GM12873 (cell line): Measurements from ENCODE around the gene INSRR.

Experiments
- TF ChIP-seq, protein P1 (sequence below): IDR thresholded peaks from 2 replicates; pipeline ENCODE4 v1.5.1; 2012; ENCODE audit warnings: low read depth, mild to moderate bottlenecking, moderate library complexity, low read length, control low read depth; ENCODE audit not compliant: insufficient read depth; ENCODE audit errors: missing control alignments

The INSRR gene

DNA sequence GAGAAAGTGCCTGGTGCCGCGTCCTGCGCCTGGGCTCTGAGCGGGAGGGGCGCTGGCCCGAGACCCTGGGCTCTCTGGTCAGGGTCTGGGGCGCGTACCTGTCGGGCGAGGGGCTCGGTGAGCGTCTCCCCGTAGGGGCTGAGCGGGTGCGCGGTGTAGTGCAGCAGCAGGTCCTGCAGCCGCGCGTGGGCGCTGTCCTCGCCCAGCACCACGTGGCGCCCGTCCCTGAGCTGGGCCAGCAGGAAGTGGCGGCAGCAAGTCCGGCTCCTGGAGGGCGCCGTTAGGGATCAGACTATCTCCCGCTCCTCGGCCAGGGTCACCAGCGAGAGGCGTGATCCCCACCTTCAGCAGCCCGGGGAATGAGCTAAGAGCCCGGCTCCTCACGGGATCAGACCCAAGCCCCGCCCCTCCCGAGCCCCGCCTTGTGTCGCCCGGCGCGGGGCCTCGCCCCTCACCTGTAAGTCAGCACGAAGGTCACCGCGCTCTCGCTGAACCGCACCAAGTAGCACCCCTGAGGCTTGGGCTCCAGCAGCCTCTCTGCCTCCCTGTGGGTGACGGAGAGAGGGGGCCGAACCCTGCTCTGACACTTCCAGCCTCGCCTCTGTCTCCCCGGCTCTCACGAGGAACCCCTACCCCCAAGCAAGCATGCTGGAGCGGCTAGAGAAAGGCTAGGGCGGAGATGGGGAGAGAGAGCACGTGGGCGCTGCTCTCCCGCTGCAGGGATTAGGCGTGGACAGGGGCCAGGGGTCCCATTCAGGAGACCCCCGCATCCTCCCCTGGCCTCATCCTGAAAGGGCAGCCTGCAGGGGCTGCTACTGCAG lies 45.0 kb downstream of the INSRR start:
- TF ChIP-seq, protein P1, sequence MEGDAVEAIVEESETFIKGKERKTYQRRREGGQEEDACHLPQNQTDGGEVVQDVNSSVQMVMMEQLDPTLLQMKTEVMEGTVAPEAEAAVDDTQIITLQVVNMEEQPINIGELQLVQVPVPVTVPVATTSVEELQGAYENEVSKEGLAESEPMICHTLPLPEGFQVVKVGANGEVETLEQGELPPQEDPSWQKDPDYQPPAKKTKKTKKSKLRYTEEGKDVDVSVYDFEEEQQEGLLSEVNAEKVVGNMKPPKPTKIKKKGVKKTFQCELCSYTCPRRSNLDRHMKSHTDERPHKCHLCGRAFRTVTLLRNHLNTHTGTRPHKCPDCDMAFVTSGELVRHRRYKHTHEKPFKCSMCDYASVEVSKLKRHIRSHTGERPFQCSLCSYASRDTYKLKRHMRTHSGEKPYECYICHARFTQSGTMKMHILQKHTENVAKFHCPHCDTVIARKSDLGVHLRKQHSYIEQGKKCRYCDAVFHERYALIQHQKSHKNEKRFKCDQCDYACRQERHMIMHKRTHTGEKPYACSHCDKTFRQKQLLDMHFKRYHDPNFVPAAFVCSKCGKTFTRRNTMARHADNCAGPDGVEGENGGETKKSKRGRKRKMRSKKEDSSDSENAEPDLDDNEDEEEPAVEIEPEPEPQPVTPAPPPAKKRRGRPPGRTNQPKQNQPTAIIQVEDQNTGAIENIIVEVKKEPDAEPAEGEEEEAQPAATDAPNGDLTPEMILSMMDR: peak; percentile 62

DNA sequence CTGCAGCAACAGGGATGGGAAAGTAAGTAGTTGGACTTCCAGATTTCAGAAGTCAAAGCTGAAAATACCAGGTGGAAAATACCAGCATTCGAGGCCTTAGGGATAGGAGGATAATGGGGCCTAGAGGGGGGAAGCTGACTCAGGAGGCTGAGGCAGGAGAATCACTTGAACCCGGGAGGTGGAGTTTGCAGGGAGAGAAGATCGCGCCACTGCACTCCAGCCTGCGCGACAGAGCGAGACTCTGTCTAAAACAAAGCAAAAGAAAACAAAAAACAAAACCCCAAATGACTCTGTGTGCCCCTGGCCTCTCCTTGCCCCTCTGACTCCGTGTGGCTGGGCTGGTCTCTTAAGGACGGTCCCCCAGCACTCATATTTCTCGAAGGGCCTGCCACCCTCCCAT lies 45.6 kb downstream of the INSRR start:
- TF ChIP-seq, protein P1: no peak

DNA sequence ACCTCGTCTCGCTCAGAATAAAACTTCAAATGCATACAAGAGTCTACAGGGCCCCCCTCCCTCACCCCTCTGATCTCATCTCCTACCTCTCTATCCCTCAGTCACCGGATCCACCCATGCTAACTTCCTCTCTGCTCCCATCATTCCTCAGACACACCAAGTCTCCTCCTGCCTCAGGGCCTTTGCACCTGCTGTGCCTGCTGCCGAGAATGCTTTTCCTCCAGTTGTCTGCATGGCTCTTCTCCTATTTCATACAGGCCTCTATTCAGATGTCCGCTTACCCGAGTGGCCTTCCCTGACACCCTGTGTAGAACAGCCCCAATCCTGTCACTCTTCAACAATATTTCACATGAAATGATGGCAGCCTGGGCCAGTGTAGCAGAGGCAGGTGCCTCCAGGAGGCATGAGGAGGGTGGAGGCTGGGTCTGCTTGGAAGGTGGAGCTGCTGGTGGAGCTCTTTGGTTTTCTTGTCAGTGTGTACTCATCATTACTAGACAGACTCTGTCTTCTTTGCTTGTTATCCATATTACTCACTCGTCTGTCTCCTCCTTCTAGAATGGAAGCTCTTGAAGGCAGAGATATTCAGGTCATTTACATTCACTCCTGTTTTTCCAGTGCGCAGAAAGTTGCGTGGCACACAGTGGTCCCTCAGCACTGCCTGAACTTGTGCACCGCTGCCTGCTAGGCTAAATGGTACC lies 46.5 kb downstream of the INSRR start:
- TF ChIP-seq, protein P1: no peak

- TF ChIP-seq, protein P1: no peak
Observed at GRCh38 chr1:156811168-156811567, 47.7 kb downstream of the INSRR start.

DNA sequence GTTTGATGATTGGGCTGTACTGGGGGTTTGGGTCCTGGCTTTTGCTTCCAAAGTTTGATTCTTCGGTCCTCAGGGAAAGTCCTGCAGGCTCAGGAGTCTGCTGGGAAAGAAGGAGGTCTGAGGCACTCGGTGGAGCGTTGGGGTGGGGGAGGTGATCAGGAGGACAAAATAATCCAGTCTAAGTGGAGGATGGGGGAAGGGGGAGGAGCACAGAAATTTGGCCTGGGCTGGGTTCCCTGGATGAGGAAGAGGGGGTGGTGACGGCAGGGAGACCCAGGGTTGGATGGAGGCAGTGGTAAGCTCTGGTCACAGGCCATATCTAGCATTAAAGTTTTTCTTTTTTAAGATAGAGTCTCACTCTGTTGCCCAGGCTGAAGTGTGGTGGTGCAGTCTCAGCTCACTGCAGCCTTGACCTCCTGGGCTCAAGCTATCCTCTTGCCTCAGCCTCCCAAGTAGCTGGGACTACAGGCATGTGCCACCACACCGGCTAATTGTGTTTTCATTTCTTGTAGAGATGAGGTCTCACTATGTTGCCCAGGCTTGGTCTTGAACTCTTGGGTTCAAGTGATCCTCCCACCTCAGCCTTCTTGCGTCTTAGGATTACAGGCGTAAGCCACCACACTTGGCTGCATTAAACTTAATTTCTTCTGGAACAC lies 49.1 kb downstream of the INSRR start:
- TF ChIP-seq, protein P1: no peak

GRCh38 chr1:156809281-156809680 lies 49.6 kb downstream of the INSRR start:
- TF ChIP-seq, protein P1: no peak
